K562 (cell line): Measurements from ENCODE around the gene ETV7. TPM values are rescaled to one million over a fixed set of nuclear protein-coding genes. Genes with fewer than 3 reads are reported as not detected.

Experiments used
- ATAC-seq: fragments of 200-7000 bp; cut with Tn5 transposase; 3 replicates; pipeline ENCODE4 v1.9.1; 2020; ENCODE audit warnings: moderate library complexity
- BruUV-seq: library from RNA; stranded (reverse); fragments of 400-500 nt; replicated peaks from 2 replicates; lab custom pipeline; 2021; lab: Mats Ljungman, UMichigan
- CTCF ChIA-PET: fragments of 300-600 bp; formaldehyde crosslinking; extraction: SDS; loops from one replicate; lab custom pipeline; 2021; ENCODE audit warnings: low intra/inter-chr PET ratio; lab: Yijun Ruan, JAX
- POLR2A ChIA-PET: fragments of 300-600, 350-650 bp; sonication (Branson Sonifier 250); formaldehyde crosslinking; extraction: SDS; loops from one replicate; lab custom pipeline; 2021; ENCODE audit warnings: antibody characterized with exemption, inconsistent platforms; lab: Yijun Ruan, JAX
- DNase-seq, 4 experiments: peaks; one replicate each; pipeline versions ENCODE4 v3.0.0 to v3.0.0-alpha.2; 2011 to 2018; ENCODE audit warnings: low spot score in 3 of 4, mixed read lengths in 3 of 4; ENCODE audit errors: extremely low read depth in 1 of 4
- FAIRE-seq: peaks from 2 replicates; lab custom pipeline; 2011; peaks lifted over from hg19 to GRCh38; lab: Jason Lieb, UNC
- H2AFZ ChIP-seq: 2 replicates; pipeline ENCODE4 v1.6.0; 2011; ENCODE audit warnings: low read depth, low read length, control low read depth, inconsistent platforms
- H3K27ac ChIP-seq: fragments of 200-600 bp; 3 replicates; pipeline ENCODE4 v1.8.0; 2011; ENCODE audit warnings: low read depth, mild to moderate bottlenecking, control low read depth, inconsistent platforms, low read length, moderate library complexity, mixed read lengths; ENCODE audit errors: extremely low read depth
- H3K27me3 ChIP-seq, 2 experiments: fragments of 300-600 bp in 1 of 2; 2 replicates in 1 of 2; 3 replicates in 1 of 2; pipeline versions ENCODE4 v1.6.0 to v1.8.0; 2011; ENCODE audit warnings: inconsistent platforms in 2 of 2, low read length in 2 of 2, mild to moderate bottlenecking in 1 of 2, mixed read lengths in 1 of 2, moderate library complexity in 1 of 2; ENCODE audit not compliant: control insufficient read depth in 2 of 2, insufficient read depth in 2 of 2
- H3K36me3 ChIP-seq: fragments of 300-600 bp; 3 replicates; pipeline ENCODE4 v1.8.0; 2011; ENCODE audit warnings: mild to moderate bottlenecking, low read length, inconsistent platforms; ENCODE audit not compliant: control insufficient read depth, insufficient read depth
- H3K4me1 ChIP-seq, 2 experiments: fragments of 200-600 bp in 1 of 2; replicated peaks in 1 of 2; 2 replicates in 1 of 2; 3 replicates in 1 of 2; pipeline versions ENCODE4 v1.5.1 to v1.8.0; 2011; ENCODE audit warnings: inconsistent platforms in 2 of 2, low read length in 2 of 2, mild to moderate bottlenecking in 1 of 2, mixed read lengths in 1 of 2, moderate library complexity in 1 of 2; ENCODE audit not compliant: control insufficient read depth in 2 of 2, insufficient read depth in 2 of 2
- H3K4me2 ChIP-seq: 2 replicates; pipeline ENCODE4 v1.6.1; 2011; ENCODE audit warnings: low read length, control low read depth, inconsistent platforms, mixed read lengths; ENCODE audit not compliant: insufficient read depth
- H3K4me3 ChIP-seq: fragments of 200-600 bp; sonication (generic), shearing (Covaris generic); 2 replicates; pipeline ENCODE4 v1.5.1; 2016; ENCODE audit warnings: control low read depth, inconsistent platforms
- H3K79me2 ChIP-seq: fragments of 200-600 bp; 3 replicates; pipeline ENCODE4 v1.8.0; 2011; ENCODE audit warnings: low read length, inconsistent platforms; ENCODE audit not compliant: control insufficient read depth, insufficient read depth
- H3K9ac ChIP-seq, 2 experiments: 2 replicates each; pipeline versions ENCODE4 v1.6.0 to v1.6.1; 2011; ENCODE audit warnings: low read depth in 2 of 2, low read length in 2 of 2, control low read depth in 1 of 2, inconsistent platforms in 1 of 2, mild to moderate bottlenecking in 1 of 2, mixed read lengths in 1 of 2; ENCODE audit not compliant: insufficient read depth in 1 of 2
- H3K9me1 ChIP-seq: one replicate; pipeline ENCODE4 v1.6.0; 2011; ENCODE audit warnings: inconsistent platforms, mild to moderate bottlenecking, low read length, moderate library complexity; ENCODE audit not compliant: control insufficient read depth, insufficient read depth
- H3K9me3 ChIP-seq: replicated peaks from 2 replicates; pipeline ENCODE4 v1.5.1; 2011; ENCODE audit warnings: low read depth, low read length, inconsistent platforms; ENCODE audit not compliant: control insufficient read depth, insufficient read depth
- H4K20me1 ChIP-seq: replicated peaks from 2 replicates; pipeline ENCODE4 v1.6.1; 2011; ENCODE audit warnings: low read length, inconsistent platforms, mixed read lengths; ENCODE audit not compliant: control insufficient read depth, insufficient read depth
- BMI1 ChIP-seq: fragments of 150-350 bp; IDR thresholded peaks from 2 replicates; pipeline ENCODE4 v1.6.1; 2014; ENCODE audit warnings: low read length
- CHD2 ChIP-seq: IDR thresholded peaks from 2 replicates; pipeline ENCODE4 v1.6.1; 2011; ENCODE audit warnings: low read depth, low read length
- MAFK ChIP-seq: IDR thresholded peaks from 2 replicates; pipeline ENCODE4 v1.6.1; 2011; ENCODE audit warnings: low read length, improper control_type of control experiment
- NR2C2 ChIP-seq, 2 experiments: fragments of 200-800 bp in 1 of 2; sonication (Bioruptor generic) in 1 of 2; sonication (generic) in 1 of 2; formaldehyde crosslinking in 1 of 2; IDR thresholded peaks; 2 replicates each; pipeline versions ENCODE4 v1.6.1 to v1.8.0; 2016 to 2022; ENCODE audit warnings: mild to moderate bottlenecking in 1 of 2, missing compliant biosample characterization in 1 of 2, missing genetic modification characterization in 1 of 2, missing genetic modification reagents in 1 of 2
- POLR2AphosphoS2 ChIP-seq: IDR thresholded peaks from 2 replicates; pipeline ENCODE4 v1.6.1; 2012; ENCODE audit warnings: low read length, improper control_type of control experiment
- SRF ChIP-seq, 2 experiments: fragments of 250-450, 450-650 bp in 1 of 2; sonication (Bioruptor Pico) in 1 of 2; sonication (generic) in 1 of 2; formaldehyde crosslinking; IDR thresholded peaks; 2 replicates each; pipeline versions ENCODE4 v1.5.0 to v1.5.1; 2020 to 2022; ENCODE audit warnings: mild to moderate bottlenecking in 1 of 2, missing genetic modification reagents in 1 of 2
- SRSF1 ChIP-seq: fragments of 200-400 bp; formaldehyde crosslinking; IDR thresholded peaks from 2 replicates; pipeline ENCODE4 v1.6.1; 2017; ENCODE audit warnings: mild to moderate bottlenecking, low read depth, low read length, moderate library complexity
- TCF3 ChIP-seq: sonication (generic); formaldehyde crosslinking; IDR thresholded peaks from 2 replicates; pipeline ENCODE4 v1.4.0; 2020; ENCODE audit warnings: mild to moderate bottlenecking, missing genetic modification reagents
- TRIM24 ChIP-seq, 2 experiments: fragments of 450-650 bp; IDR thresholded peaks; 2 replicates each; pipeline ENCODE4 v1.6.1; 2016
- ZNF175 ChIP-seq: fragments of 200-800 bp; sonication (Bioruptor generic); IDR thresholded peaks from 2 replicates; pipeline ENCODE4 v1.6.1; 2016; ENCODE audit warnings: low read depth, mild to moderate bottlenecking, missing genetic modification characterization, missing compliant biosample characterization
- ZNF274 ChIP-seq: IDR thresholded peaks from 2 replicates; pipeline ENCODE4 v1.6.1; 2011; ENCODE audit warnings: low read depth, mild to moderate bottlenecking, low read length, moderate library complexity, borderline replicate concordance
- WGBS: fragments of 100-300 bp; shearing (Covaris generic); methylation state at CpG from one replicate; pipeline ENCODE4 v1.1.6; 2016; ENCODE audit warnings: low coverage, mixed read lengths; ENCODE audit not compliant: insufficient coverage; ENCODE audit errors: missing lambda C conversion rate; 5-methylcytosine and 5-hydroxymethylcytosine counted together
- in situ Hi-C: fragments of 300-500 bp; cut with MboI; formaldehyde crosslinking; loops from 4 replicates; pipeline ENCODE4 v1.15.0; 2018; ENCODE audit warnings: inconsistent platforms, mixed read lengths
- intact Hi-C: fragments of 100-400 bp; cut with micrococcal nuclease; formaldehyde crosslinking; loops from 2 replicates; pipeline ENCODE4 v1.14.2; 2022
- polyA plus RNA-seq, 8 experiments: library from polyadenylated mRNA; depleted of rRNA in 4 of 8; stranded (reverse) in 5 of 8; unstranded in 3 of 8; fragments of >200 nt; fragmentation: Nextera tagmentation in 2 of 8; fragmentation: Illumina TruSeq in 1 of 8; extraction: Ambion mirVana in 2 of 8; extraction: Trizol in 1 of 8; gene quantifications; 2 replicates each; pipeline versions ENCODE4 v1.2.1 to v1.2.3, GENCODE V29; 2011 to 2014; ENCODE audit warnings: inconsistent platforms in 1 of 8, missing spikeins in 1 of 8
- total RNA-seq, 7 experiments: library from RNA; depleted of rRNA in 6 of 7; stranded (reverse); fragments of >200 nt in 6 of 7; fragmentation: Illumina TruSeq in 2 of 7; extraction: Trizol in 2 of 7; gene quantifications; 2 replicates each; pipeline versions ENCODE4 v1.2.1 to v1.2.3, GENCODE V29; 2011 to 2021; ENCODE audit warnings: low replicate concordance in 1 of 7
- TF ChIP-seq, protein P1 (sequence below): IDR thresholded peaks from 2 replicates; pipeline ENCODE4 v1.6.1; 2014; ENCODE audit warnings: antibody characterized with exemption

Gene ETV7
- total and polyA plus RNA-seq, 9 of the 15 experiments (the other 6 are each of a cell fraction or from before 2014, with no cell fraction given), result 0.07 to 0.22 (median 0.14) TPM; not detected in 3

GRCh38 chr6:36432151-36432671, 44.7 kb upstream of the ETV7 start (continued):
- no peak for TF ChIP-seq ZNF175
- no peak for TF ChIP-seq SRF (CRISPR knock-in tag; IDR thresholded peaks at IDR 0.05)
- TF ChIP-seq TRIM24 (IDR thresholded peaks at IDR 0.05), result no peak
- TF ChIP-seq SRSF1, result no peak
- TF ChIP-seq, all 486 proteins: peak for 0

GRCh38 chr6:36431197-36431596, 43.7 kb upstream of the ETV7 start:
- ATAC-seq (no peak), FAIRE-seq (no peak), DNase-seq (no peak)
- no peaks in the 10 kb centered on the region for H3K36me3 ChIP-seq
- no peak overlapping the region for H3K27ac ChIP-seq
- H3K4me2 ChIP-seq, result no peak overlapping the region
- CTCF ChIA-PET, result no interaction called here
- no peak overlapping the region for H3K9ac ChIP-seq
- no TSS peak for BruUV-seq
- no peaks in the 10 kb centered on the region for H3K9me1 ChIP-seq
- WGBS, result 54% methylated on average over 4 of the region's 4 CpGs
- H4K20me1 ChIP-seq, result no peaks in the 10 kb centered on the region
- intact Hi-C loops, result no loop called here
- peaks cover 5 to 13% of the 10 kb centered on the region in 2 experiments; a peak in 3 of 5 replicates for H3K4me1 ChIP-seq
- H3K9me3 ChIP-seq, result no peaks in the 10 kb centered on the region
- no peaks in the 10 kb centered on the region for H3K27me3 ChIP-seq
- POLR2A ChIA-PET, result interaction anchor here (1.0 to 3.0 kb wide), 3 partner anchors 8 to 12 kb away, joined by 3 to 15 read pairs (median 6); no protein-coding TSS in a partner anchor
- 0 out of 2 replicates have a peak overlapping the region, but pooled peaks have one; percentile 25 for H2AFZ ChIP-seq
- no peaks in the 10 kb centered on the region for H3K79me2 ChIP-seq
- H3K4me3 ChIP-seq, result no peak overlapping the region
- in situ Hi-C loops, result no loop called here
- TF ChIP-seq MAFK, result no peak
- TF ChIP-seq ZNF274, result no peak
- TF ChIP-seq TCF3 (CRISPR knock-in tag), result no peak
- TF ChIP-seq POLR2AphosphoS2, result no peak
- no peak for TF ChIP-seq BMI1
- no peak for TF ChIP-seq CHD2
- TF ChIP-seq NR2C2 (CRISPR knock-in tag; IDR thresholded peaks at IDR 0.05), result no peak
- TF ChIP-seq NR2C2 (tag; IDR thresholded peaks at IDR 0.05), result no peak
- TF ChIP-seq, protein P1, sequence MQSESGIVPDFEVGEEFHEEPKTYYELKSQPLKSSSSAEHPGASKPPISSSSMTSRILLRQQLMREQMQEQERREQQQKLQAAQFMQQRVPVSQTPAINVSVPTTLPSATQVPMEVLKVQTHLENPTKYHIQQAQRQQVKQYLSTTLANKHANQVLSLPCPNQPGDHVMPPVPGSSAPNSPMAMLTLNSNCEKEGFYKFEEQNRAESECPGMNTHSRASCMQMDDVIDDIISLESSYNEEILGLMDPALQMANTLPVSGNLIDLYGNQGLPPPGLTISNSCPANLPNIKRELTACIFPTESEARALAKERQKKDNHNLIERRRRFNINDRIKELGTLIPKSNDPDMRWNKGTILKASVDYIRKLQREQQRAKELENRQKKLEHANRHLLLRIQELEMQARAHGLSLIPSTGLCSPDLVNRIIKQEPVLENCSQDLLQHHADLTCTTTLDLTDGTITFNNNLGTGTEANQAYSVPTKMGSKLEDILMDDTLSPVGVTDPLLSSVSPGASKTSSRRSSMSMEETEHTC, result no peak
